Cardiac muscle cell (in vitro differentiated cells and primary cell): ENCODE data around the gene GANAB. TPM values are rescaled to one million over a fixed set of nuclear protein-coding genes. Genes with fewer than 3 reads are reported as not detected.
"Not testable (repeated sequence)": the region's sequence is repeated elsewhere in the genome, so short reads cannot be mapped to it uniquely, and the experiment has no call there.

Source experiments
- DNase-seq, 2 donors: peaks; one replicate each; pipeline versions ENCODE4 v3.0.0 to v3.0.0-alpha.2; 2010 to 2017; ENCODE audit warnings: low read depth in 1 of 2, low spot score in 1 of 2
- H3K27ac ChIP-seq: fragments of 200-600 bp; sonication (generic); 2 replicates; pipeline ENCODE4 v1.5.1; 2016
- H3K27me3 ChIP-seq: fragments of 200-600 bp; sonication (generic); 2 replicates; pipeline ENCODE4 v1.6.0; 2016; ENCODE audit warnings: control low read depth
- H3K36me3 ChIP-seq: fragments of 200-600 bp; sonication (generic); 2 replicates; pipeline ENCODE4 v1.5.1; 2016; ENCODE audit warnings: control low read depth
- H3K4me1 ChIP-seq: fragments of 200-600 bp; sonication (generic); 2 replicates; pipeline ENCODE4 v1.8.1; 2017; ENCODE audit warnings: low read depth, mild to moderate bottlenecking, mixed run types
- H3K4me3 ChIP-seq: fragments of 200-600 bp; sonication (generic); 2 replicates; pipeline ENCODE4 v1.5.1; 2016; ENCODE audit warnings: mild to moderate bottlenecking
- H3K9me3 ChIP-seq: fragments of 200-600 bp; sonication (generic); 2 replicates; pipeline ENCODE4 v1.5.1; 2017; ENCODE audit warnings: low read depth, mild to moderate bottlenecking, control low read depth
- polyA plus RNA-seq: library from polyadenylated mRNA; unstranded; fragments of >200 nt; fragmentation: Nextera tagmentation; extraction: Ambion mirVana; gene quantifications from 2 replicates; pipeline ENCODE4 v1.2.1, GENCODE V29; 2016
- total RNA-seq: library from RNA; depleted of rRNA; stranded (reverse); fragments of >200 nt; gene quantifications from 2 replicates; pipeline ENCODE4 v1.2.3, GENCODE V29; 2016
- TF ChIP-seq, protein P1 (sequence below): IDR thresholded peaks from 2 replicates; pipeline ENCODE4 v1.5.1; 2012; ENCODE audit warnings: low read depth, mild to moderate bottlenecking, low read length

Gene GANAB
- total RNA-seq, result 110 TPM in 2 replicates
- 143 and 151 TPM in 2 replicates for polyA plus RNA-seq

- Histone ChIP-seq H3K27me3 (no peaks in the 10 kb centered on the region), H3K4me1 (peaks cover 4% of the 10 kb centered on the region), H3K36me3 (peaks cover 20% of the 10 kb centered on the region), H3K4me3 (peak within 1 kb of the TSS; percentile 98), H3K27ac (peak within 1 kb of the TSS; percentile 96), H3K9me3 (no peaks in the 10 kb centered on the region)
- TF ChIP-seq, protein P1, sequence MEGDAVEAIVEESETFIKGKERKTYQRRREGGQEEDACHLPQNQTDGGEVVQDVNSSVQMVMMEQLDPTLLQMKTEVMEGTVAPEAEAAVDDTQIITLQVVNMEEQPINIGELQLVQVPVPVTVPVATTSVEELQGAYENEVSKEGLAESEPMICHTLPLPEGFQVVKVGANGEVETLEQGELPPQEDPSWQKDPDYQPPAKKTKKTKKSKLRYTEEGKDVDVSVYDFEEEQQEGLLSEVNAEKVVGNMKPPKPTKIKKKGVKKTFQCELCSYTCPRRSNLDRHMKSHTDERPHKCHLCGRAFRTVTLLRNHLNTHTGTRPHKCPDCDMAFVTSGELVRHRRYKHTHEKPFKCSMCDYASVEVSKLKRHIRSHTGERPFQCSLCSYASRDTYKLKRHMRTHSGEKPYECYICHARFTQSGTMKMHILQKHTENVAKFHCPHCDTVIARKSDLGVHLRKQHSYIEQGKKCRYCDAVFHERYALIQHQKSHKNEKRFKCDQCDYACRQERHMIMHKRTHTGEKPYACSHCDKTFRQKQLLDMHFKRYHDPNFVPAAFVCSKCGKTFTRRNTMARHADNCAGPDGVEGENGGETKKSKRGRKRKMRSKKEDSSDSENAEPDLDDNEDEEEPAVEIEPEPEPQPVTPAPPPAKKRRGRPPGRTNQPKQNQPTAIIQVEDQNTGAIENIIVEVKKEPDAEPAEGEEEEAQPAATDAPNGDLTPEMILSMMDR, result no peak
- DNase-seq, result peak; percentile 98 to 100
Observed at GRCh38 chr11:62645946-62646824, at the start of gene GANAB. Gene GANAB, minus strand, starts transcription at chr11:62646613. Its CDS starts 14 bp downstream, at chr11:62646599.

- TF ChIP-seq, protein P1, result peak; percentile 90
- H3K36me3 ChIP-seq, result peaks cover 19% of the 10 kb centered on the region
- no peak overlapping the region for H3K27ac ChIP-seq
- H3K4me3 ChIP-seq, result no peak overlapping the region
- no peaks in the 10 kb centered on the region for H3K9me3 ChIP-seq
- no peaks in the 10 kb centered on the region for H3K27me3 ChIP-seq
- peak; percentile 84 to 89 for DNase-seq
- peaks cover 6% of the 10 kb centered on the region for H3K4me1 ChIP-seq
Observed at GRCh38 chr11:62694455-62695167, 48.2 kb upstream of the GANAB start.

DNA sequence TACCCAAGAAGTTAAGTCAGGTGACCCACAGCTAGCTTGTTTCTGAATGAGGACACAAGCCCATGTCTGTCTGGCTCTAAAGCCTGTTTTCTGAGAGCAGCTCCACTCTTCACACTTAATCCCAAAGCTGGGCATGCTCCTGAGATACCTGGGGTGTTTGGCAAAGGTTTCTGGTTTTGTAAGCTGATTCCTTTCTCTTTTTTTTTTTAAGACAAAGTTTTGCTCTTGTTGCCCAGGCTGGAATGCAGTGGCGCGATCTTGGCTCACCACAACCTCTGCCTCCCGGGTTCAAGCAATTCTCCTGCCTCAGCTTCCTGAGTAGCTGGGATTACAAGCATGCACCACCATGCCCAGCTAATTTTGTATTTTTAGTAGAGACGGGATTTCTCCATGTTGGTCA, 47.2 kb upstream of the GANAB start:
- H3K27ac ChIP-seq, H3K27me3 ChIP-seq, H3K9me3 ChIP-seq, DNase-seq, H3K4me3 ChIP-seq: not testable (repeated sequence)
- H3K36me3 ChIP-seq, result peaks cover 17% of the 10 kb centered on the region
- H3K4me1 ChIP-seq, result peaks cover 16% of the 10 kb centered on the region

DNA sequence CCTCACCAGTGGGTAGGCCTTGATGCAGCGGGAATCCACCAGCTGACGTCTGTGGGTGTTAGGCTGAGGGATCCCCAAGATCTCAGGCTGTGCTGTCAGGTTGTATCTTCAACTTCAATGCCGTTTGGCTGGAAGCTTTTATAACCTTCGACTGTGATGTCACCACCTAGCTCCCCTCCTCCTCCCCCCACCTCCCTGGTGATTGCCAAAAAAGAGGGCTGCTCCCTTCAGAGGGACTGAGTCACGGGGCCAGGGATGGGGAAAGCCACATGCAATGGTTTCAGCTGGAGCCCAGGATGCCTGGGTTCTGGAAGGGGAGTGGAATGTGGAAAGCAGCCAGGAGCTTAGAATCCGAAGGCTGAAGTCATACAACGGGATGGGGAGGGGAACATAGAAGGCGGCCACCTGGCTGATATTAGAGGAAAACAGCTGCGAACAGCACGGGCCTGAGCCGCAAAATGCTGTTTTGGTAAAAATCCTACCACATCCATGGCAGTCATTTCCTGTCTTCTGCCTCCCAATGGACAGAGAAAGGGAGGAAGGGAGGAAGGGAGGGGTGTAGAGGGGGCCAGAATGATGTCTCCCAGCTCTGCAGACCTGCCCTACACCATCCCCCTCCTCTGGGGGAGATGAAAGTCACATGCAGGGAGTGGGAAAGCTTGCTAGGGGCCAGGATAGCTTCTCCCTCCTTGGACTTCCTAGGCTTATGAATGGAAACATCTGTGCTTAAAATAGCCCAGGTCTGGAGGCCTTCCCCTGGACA, 43.2 kb upstream of the GANAB start, which contains the start of gene LRRN4CL:
Gene LRRN4CL (minus strand): TSS at position 110 of the 763 bp plus-strand sequence. CDS start 1,022 bp downstream, outside the sequence.
- H3K4me3 ChIP-seq, result no peak within 1 kb of the TSS

DNA sequence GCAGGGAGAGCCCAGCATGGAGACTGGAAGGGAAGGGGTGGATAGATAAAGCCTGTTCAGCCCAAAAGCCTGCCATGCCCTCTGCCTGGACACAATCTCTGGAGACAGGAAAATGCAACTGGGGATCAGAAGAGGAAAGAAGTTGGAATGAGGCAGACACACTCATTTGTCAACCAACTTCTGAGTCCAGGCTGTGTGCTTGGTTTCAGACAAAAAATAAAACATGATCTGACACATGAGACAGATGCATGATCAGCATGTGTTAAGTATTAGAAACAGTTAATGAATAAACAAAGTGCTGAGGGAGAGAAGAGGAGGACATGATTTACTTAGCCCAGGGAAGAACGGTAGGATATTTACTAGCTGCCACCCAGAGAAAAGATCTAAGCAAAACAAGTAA, 42.1 kb upstream of the GANAB start:
- no peaks in the 10 kb centered on the region for H3K9me3 ChIP-seq
- no peak overlapping the region for H3K4me3 ChIP-seq
- H3K27me3 ChIP-seq, result no peaks in the 10 kb centered on the region
- H3K36me3 ChIP-seq, result peaks cover 16% of the 10 kb centered on the region
- peaks cover 22% of the 10 kb centered on the region for H3K4me1 ChIP-seq
- H3K27ac ChIP-seq, result peak overlapping the region; percentile 85
- TF ChIP-seq, protein P1, result no peak
- no peak for DNase-seq

More for the DNA sequence above, 43.2 kb upstream of the GANAB start, which contains the start of gene LRRN4CL:
- Histone ChIP-seq H3K9me3 (no peaks in the 10 kb centered on the region), H3K27ac (peak within 1 kb of the TSS; percentile 85), H3K27me3 (no peaks in the 10 kb centered on the region), H3K36me3 (peaks cover 17% of the 10 kb centered on the region), H3K4me1 (peaks cover 22% of the 10 kb centered on the region)
- peak; percentile 50 to 89 for DNase-seq
- TF ChIP-seq, protein P1, result no peak
